ENCODE data around the gene TMEM171. TPM values are rescaled to one million over a fixed set of nuclear protein-coding genes. Genes with fewer than 3 reads are reported as not detected.

Gene TMEM171
- total RNA-seq, 1 donor from 2014 or later: not detected

GRCh38 chr5:73112359-73112758 is 8.0 kb upstream of the TMEM171 start:
- H3K9me3 Mint-ChIP-seq: no peaks in the 10 kb centered on the region
- no peak overlapping the region for H3K27ac Mint-ChIP-seq
- no peak overlapping the region for H3K4me3 Mint-ChIP-seq
- no peaks in the 10 kb centered on the region for H3K4me1 Mint-ChIP-seq
- no peaks in the 10 kb centered on the region for H3K36me3 Mint-ChIP-seq (ENCODE audit: low read depth)
- DNase-seq: no peak
- intact Hi-C loops (cut with micrococcal nuclease): no loop called here
- peaks cover 53% of the 10 kb centered on the region for H3K27me3 Mint-ChIP-seq

- intact Hi-C loops (cut with micrococcal nuclease): no loop called here
- Mint-ChIP-seq H3K27me3 (peaks cover 61% of the 10 kb centered on the region), H3K36me3 (ENCODE audit: low read depth) (no peaks in the 10 kb centered on the region), H3K4me3 (no peak overlapping the region), H3K27ac (no peak overlapping the region), H3K4me1 (no peaks in the 10 kb centered on the region), H3K9me3 (no peaks in the 10 kb centered on the region)
- no peak for DNase-seq
These were observed 6.2 kb upstream of the TMEM171 start for GRCh38 chr5:73114044-73114688.

DNA sequence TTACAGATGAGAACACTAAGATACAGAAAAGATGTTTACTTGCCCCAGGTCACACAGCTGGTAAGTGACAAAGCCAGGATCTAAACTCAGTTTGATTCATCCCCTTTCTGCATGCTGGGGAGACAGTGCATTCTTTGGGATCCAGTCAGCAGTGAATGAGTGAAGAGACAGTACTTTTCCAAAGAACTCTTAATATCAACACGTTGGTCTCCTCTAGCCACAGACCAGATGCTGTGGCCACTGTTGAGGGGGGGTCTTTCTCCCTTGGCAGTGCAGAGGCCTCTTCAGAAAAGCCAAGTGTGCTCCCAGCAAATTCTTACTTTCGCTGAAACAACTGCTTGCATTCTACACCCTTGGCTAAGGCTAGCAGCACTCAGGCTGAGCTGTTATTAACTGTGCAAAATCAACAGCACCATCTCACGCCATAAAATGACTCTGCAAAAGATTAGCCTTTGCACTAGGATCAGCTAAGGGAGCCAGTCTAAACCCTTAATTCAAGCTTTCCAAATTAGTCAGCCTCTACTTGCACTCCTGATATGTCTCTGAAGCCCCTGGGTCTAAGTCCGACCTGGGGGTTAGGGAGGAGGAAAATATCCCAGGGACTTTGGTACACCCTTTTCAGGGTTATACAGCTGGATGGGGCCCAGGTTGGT is 4.8 kb upstream of the TMEM171 start:
- intact Hi-C loops (cut with micrococcal nuclease): no loop called here
- H3K36me3 Mint-ChIP-seq (ENCODE audit: low read depth): no peaks in the 10 kb centered on the region
- no peaks in the 10 kb centered on the region for H3K9me3 Mint-ChIP-seq
- peaks cover 59% of the 10 kb centered on the region for H3K27me3 Mint-ChIP-seq
- no peak overlapping the region for H3K4me3 Mint-ChIP-seq
- no peak overlapping the region for H3K27ac Mint-ChIP-seq
- H3K4me1 Mint-ChIP-seq: peaks cover 2% of the 10 kb centered on the region
- DNase-seq: no peak

DNA sequence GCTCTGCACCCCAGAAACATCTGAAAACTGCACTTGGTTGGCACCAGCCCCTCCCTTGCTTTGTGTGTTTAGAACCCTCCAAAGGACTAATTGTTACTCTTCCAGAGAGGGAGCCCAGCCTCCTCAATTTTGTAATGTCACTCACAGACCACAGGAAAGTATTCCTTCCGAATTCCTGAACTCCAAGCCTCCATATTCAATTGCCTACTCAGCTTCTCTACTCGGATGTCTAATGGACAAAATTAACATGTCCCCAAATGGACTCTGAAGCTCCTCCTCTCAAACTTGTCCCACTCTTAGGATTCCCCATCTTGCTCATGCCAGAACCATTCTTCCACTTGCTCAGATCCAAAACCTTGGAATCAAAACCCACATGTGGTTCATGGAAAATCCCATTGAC is 3.9 kb upstream of the TMEM171 start:
- intact Hi-C loops (cut with micrococcal nuclease): no loop called here
- Mint-ChIP-seq H3K4me3 (no peak overlapping the region), H3K36me3 (ENCODE audit: low read depth) (peaks cover 3% of the 10 kb centered on the region), H3K27ac (no peak overlapping the region), H3K4me1 (peaks cover 2% of the 10 kb centered on the region), H3K9me3 (no peaks in the 10 kb centered on the region), H3K27me3 (peaks cover 66% of the 10 kb centered on the region)
- DNase-seq: no peak

DNA sequence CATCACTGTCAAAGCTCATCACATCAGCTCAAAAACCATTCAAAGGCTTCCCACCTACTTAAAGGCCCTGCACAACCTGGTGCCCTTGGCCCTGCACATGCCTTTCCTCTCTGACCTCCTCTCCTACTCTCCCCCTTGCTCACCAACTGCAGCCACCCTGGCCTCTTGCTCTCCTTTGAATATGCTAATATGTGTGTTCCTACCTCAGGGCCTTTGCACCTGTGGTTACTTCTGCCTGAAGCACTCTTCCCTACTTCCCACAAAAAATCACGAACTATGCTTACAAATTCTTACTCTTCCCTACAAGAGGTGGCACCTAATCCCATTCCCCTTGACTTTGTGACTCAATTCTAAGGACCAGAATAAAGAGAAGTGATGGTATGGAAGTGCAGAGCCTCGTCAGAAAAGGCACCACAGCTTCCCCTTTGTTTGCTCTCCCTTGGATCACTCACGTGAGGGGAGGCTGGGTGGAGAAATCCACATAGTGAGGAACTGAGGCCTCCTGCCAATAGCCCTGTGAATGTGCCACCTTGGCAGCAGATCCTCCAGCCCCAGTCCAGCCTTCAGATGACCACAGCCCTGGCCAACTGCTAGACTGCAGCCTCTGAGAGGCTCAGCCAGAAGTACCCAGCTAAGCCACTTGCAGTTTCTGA is 3.2 kb upstream of the TMEM171 start:
- intact Hi-C loops (cut with micrococcal nuclease): no loop called here
- Mint-ChIP-seq H3K27me3 (peaks cover 67% of the 10 kb centered on the region), H3K36me3 (ENCODE audit: low read depth) (peaks cover 3% of the 10 kb centered on the region), H3K27ac (no peak overlapping the region), H3K4me1 (peaks cover 2% of the 10 kb centered on the region), H3K4me3 (no peak overlapping the region), H3K9me3 (no peaks in the 10 kb centered on the region)
- DNase-seq: no peak

DNA sequence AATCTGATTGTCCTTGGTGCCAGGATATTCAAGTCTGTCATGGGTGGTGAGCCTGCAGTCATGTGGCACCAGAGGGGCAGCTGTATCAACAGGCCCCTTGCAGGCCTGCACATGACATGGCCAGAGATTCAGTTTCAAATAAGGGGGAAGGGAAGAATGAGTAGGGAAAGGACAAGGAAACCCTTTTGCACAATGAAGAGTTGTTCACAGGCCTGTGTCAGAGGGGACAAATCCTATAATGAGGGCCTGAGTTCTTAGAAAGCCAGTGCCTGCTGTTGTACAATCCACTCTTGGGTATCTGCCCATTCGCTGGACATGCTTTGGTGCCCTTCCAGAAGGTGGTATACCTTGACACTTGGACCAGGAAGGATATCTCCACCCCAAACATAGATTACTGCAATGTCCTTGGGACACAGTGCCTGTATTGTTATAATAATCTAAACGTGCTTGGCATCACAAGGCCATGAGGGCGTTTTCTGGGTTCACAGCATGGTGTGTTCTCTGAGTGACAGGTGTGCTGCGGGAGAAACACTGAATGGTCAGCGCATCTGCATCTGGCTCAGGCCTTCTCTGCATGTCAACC is 1.9 kb upstream of the TMEM171 start:
- Mint-ChIP-seq H3K4me1 (peaks cover 2% of the 10 kb centered on the region), H3K27me3 (peaks cover 66% of the 10 kb centered on the region), H3K27ac (no peak overlapping the region), H3K9me3 (no peaks in the 10 kb centered on the region), H3K4me3 (no peak overlapping the region), H3K36me3 (ENCODE audit: low read depth) (peaks cover 3% of the 10 kb centered on the region)
- intact Hi-C loops (cut with micrococcal nuclease): no loop called here
- no peak for DNase-seq

GRCh38 chr5:73119451-73120157 is 771 bp upstream of the TMEM171 start:
- Mint-ChIP-seq H3K9me3 (no peaks in the 10 kb centered on the region), H3K4me3 (no peak overlapping the region), H3K27ac (no peak overlapping the region), H3K4me1 (peaks cover 2% of the 10 kb centered on the region), H3K36me3 (ENCODE audit: low read depth) (peaks cover 3% of the 10 kb centered on the region), H3K27me3 (peaks cover 65% of the 10 kb centered on the region)
- DNase-seq: no peak
- intact Hi-C loops (cut with micrococcal nuclease): no loop called here

- Mint-ChIP-seq H3K9me3 (no peaks in the 10 kb centered on the region), H3K27ac (no peak overlapping the region), H3K4me1 (peaks cover 2% of the 10 kb centered on the region), H3K4me3 (no peak overlapping the region), H3K36me3 (ENCODE audit: low read depth) (peaks cover 3% of the 10 kb centered on the region), H3K27me3 (peaks cover 65% of the 10 kb centered on the region)
- DNase-seq: no peak
- intact Hi-C loops (cut with micrococcal nuclease): no loop called here
These were observed 716 bp downstream of the TMEM171 start for GRCh38 chr5:73121119-73121463.

- H3K4me1 Mint-ChIP-seq: peaks cover 2% of the 10 kb centered on the region
- H3K27ac Mint-ChIP-seq: no peak overlapping the region
- DNase-seq: no peak
- no peak overlapping the region for H3K4me3 Mint-ChIP-seq
- no peaks in the 10 kb centered on the region for H3K9me3 Mint-ChIP-seq
- peaks cover 3% of the 10 kb centered on the region for H3K36me3 Mint-ChIP-seq (ENCODE audit: low read depth)
- peaks cover 61% of the 10 kb centered on the region for H3K27me3 Mint-ChIP-seq
- intact Hi-C loops (cut with micrococcal nuclease): no loop called here
These were observed 2.8 kb downstream of the TMEM171 start for GRCh38 chr5:73122875-73123810.

DNA sequence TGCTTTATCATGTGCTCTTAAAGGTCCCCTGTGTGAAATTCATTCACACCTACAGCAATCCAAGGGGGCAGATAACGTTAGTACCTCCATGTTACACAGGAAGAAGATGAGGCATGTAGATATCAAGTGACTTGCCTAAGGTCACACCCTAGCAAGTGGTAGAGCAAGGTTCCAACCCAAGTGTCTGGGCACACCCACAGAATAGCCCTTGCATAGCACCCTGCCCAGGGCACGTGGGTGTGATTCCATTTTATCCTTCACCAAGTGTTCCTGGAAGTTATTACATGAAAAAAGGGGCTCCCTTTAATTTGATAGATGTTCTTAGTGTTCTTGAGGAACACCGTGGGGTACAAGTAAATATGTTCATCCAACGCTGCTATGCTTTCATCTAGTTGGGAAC is 4.9 kb downstream of the TMEM171 start:
- Mint-ChIP-seq H3K36me3 (ENCODE audit: low read depth) (peaks cover 3% of the 10 kb centered on the region), H3K27ac (no peak overlapping the region), H3K4me1 (no peaks in the 10 kb centered on the region), H3K9me3 (no peaks in the 10 kb centered on the region), H3K4me3 (no peak overlapping the region), H3K27me3 (peaks cover 53% of the 10 kb centered on the region)
- DNase-seq: no peak
- intact Hi-C loops (cut with micrococcal nuclease): no loop called here

- no peaks in the 10 kb centered on the region for H3K9me3 Mint-ChIP-seq
- H3K36me3 Mint-ChIP-seq (ENCODE audit: low read depth): no peaks in the 10 kb centered on the region
- no peak for DNase-seq
- no peak overlapping the region for H3K4me3 Mint-ChIP-seq
- intact Hi-C loops (cut with micrococcal nuclease): no loop called here
- H3K27me3 Mint-ChIP-seq: peaks cover 53% of the 10 kb centered on the region
- no peak overlapping the region for H3K27ac Mint-ChIP-seq
- H3K4me1 Mint-ChIP-seq: no peaks in the 10 kb centered on the region
These were observed 6.0 kb downstream of the TMEM171 start for GRCh38 chr5:73126381-73126780.

DNA sequence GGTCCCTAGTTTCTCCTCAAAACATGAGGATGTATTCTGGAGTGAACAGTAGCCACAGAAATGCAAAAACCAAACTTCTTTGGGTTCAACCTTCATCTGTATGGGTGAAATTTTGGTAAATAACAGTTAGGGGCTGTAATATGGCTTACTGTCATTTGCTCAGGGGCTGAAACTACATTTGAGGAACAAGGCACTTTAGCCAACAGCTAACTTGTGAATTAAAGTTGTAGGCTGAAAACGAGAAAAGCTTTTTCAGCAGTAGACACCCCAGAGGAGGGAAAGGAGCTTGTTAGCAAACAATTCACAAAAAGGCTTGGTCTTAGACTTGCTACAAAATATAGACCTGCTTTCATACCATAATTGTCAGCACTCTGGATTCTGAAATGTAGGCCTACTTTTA is 6.6 kb downstream of the TMEM171 start:
- Mint-ChIP-seq H3K27ac (no peak overlapping the region), H3K36me3 (ENCODE audit: low read depth) (no peaks in the 10 kb centered on the region), H3K4me1 (no peaks in the 10 kb centered on the region), H3K4me3 (no peak overlapping the region), H3K9me3 (no peaks in the 10 kb centered on the region), H3K27me3 (peaks cover 49% of the 10 kb centered on the region)
- no peak for DNase-seq
- intact Hi-C loops (cut with micrococcal nuclease): no loop called here

GRCh38 chr5:73129143-73129542 is 8.8 kb downstream of the TMEM171 start:
- H3K27me3 Mint-ChIP-seq: peaks cover 52% of the 10 kb centered on the region
- no peak for DNase-seq

More at GRCh38 chr5:73129143-73129542, 8.8 kb downstream of the TMEM171 start:
- intact Hi-C loops (cut with micrococcal nuclease): no loop called here
- Mint-ChIP-seq H3K4me3 (no peak overlapping the region), H3K27ac (no peak overlapping the region), H3K4me1 (no peaks in the 10 kb centered on the region), H3K36me3 (ENCODE audit: low read depth) (no peaks in the 10 kb centered on the region), H3K9me3 (no peaks in the 10 kb centered on the region)

Data from activated CD4-positive, alpha-beta T cell treated with anti-CD3 and anti-CD28 coated beads, Interleukin-2, amount 10 ng/mL, durations not matched to agents 24 days and 14 days (primary cell).